ENCODE measurements around the gene L3MBTL4. TPM values are rescaled to one million over a fixed set of nuclear protein-coding genes. Genes with fewer than 3 reads are reported as not detected.

L3MBTL4 gene
- total and polyA plus RNA-seq, 10 of the 15 experiments (the other 5 are each of a cell fraction or from before 2014, with no cell fraction given): 1.3 to 8.7 (median 3.8) TPM

DNA sequence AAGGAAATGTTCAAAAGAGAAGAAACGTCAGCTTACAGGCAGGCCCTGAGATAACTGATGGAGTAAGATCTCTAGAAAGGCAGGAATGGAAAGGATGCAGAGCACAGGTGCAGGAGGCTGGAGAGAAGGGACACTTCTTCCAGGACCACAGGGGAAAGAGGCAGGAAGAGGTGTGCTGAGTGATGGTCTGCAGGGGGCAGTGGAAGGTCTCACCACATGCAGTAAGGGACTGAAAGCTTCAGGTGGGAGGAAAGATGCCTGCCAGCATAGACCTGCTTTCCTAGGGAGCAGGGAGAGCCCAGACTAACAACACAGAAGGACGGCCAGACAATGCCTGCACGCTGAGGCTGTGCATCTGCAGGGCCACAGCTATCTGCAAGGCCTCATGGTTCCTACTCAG lies 156.8 kb downstream of the L3MBTL4 start (continued):
- TF ChIP-seq ZBED1 (IDR thresholded peaks at IDR 0.05; ENCODE audit: borderline replicate concordance) (no peak), JUND (IDR thresholded peaks at IDR 0.05; ENCODE audit: low read depth, low read length) (no peak), RAD51 (IDR thresholded peaks at IDR 0.05) (no peak), RAD21 (IDR thresholded peaks at IDR 0.05; ENCODE audit: insufficient read depth, low read depth, low read length) (no peak), BMI1 (IDR thresholded peaks at IDR 0.05; ENCODE audit: borderline replicate concordance) (no peak), KAT2A (conservative IDR thresholded peaks at IDR 0.05; ENCODE audit: control insufficient read depth, low read depth, low read length) (no peak)
- TF ChIP-seq, protein P1, sequence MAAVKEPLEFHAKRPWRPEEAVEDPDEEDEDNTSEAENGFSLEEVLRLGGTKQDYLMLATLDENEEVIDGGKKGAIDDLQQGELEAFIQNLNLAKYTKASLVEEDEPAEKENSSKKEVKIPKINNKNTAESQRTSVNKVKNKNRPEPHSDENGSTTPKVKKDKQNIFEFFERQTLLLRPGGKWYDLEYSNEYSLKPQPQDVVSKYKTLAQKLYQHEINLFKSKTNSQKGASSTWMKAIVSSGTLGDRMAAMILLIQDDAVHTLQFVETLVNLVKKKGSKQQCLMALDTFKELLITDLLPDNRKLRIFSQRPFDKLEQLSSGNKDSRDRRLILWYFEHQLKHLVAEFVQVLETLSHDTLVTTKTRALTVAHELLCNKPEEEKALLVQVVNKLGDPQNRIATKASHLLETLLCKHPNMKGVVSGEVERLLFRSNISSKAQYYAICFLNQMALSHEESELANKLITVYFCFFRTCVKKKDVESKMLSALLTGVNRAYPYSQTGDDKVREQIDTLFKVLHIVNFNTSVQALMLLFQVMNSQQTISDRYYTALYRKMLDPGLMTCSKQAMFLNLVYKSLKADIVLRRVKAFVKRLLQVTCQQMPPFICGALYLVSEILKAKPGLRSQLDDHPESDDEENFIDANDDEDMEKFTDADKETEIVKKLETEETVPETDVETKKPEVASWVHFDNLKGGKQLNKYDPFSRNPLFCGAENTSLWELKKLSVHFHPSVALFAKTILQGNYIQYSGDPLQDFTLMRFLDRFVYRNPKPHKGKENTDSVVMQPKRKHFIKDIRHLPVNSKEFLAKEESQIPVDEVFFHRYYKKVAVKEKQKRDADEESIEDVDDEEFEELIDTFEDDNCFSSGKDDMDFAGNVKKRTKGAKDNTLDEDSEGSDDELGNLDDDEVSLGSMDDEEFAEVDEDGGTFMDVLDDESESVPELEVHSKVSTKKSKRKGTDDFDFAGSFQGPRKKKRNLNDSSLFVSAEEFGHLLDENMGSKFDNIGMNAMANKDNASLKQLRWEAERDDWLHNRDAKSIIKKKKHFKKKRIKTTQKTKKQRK (IDR thresholded peaks at IDR 0.05; ENCODE audit: low read depth, low read length): no peak
- TF ChIP-seq, protein P2, sequence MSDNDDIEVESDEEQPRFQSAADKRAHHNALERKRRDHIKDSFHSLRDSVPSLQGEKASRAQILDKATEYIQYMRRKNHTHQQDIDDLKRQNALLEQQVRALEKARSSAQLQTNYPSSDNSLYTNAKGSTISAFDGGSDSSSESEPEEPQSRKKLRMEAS (IDR thresholded peaks at IDR 0.05; ENCODE audit: low read depth, low read length): no peak
- TF ChIP-seq, protein P3, sequence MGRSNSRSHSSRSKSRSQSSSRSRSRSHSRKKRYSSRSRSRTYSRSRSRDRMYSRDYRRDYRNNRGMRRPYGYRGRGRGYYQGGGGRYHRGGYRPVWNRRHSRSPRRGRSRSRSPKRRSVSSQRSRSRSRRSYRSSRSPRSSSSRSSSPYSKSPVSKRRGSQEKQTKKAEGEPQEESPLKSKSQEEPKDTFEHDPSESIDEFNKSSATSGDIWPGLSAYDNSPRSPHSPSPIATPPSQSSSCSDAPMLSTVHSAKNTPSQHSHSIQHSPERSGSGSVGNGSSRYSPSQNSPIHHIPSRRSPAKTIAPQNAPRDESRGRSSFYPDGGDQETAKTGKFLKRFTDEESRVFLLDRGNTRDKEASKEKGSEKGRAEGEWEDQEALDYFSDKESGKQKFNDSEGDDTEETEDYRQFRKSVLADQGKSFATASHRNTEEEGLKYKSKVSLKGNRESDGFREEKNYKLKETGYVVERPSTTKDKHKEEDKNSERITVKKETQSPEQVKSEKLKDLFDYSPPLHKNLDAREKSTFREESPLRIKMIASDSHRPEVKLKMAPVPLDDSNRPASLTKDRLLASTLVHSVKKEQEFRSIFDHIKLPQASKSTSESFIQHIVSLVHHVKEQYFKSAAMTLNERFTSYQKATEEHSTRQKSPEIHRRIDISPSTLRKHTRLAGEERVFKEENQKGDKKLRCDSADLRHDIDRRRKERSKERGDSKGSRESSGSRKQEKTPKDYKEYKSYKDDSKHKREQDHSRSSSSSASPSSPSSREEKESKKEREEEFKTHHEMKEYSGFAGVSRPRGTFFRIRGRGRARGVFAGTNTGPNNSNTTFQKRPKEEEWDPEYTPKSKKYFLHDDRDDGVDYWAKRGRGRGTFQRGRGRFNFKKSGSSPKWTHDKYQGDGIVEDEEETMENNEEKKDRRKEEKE (IDR thresholded peaks at IDR 0.05): no peak
